Activated gamma-delta T cell treated with anti-CD3 and anti-CD28 coated beads, Interleukin-2, amount 50 U/mL, for 16 hours (primary cell): ENCODE results near the gene RAD51B.
"Not testable (repeated sequence)": the region's sequence is repeated elsewhere in the genome, so short reads cannot be mapped to it uniquely, and the experiment has no call there.

ENCODE experiments used
- DNase-seq: peaks from one replicate; pipeline ENCODE4 v3.0.0-alpha.2; 2020; ENCODE audit warnings: low read depth

Gene RAD51B

GRCh38 chr14:68081489-68081888, 261.9 kb downstream of the RAD51B start:
- no peak for DNase-seq

- DNase-seq, result no peak
These were observed 263.2 kb downstream of the RAD51B start for GRCh38 chr14:68082698-68083291.

- no peak for DNase-seq
These were observed 264.7 kb downstream of the RAD51B start for GRCh38 chr14:68084256-68084655.

GRCh38 chr14:68085742-68086141, 266.2 kb downstream of the RAD51B start:
- no peak for DNase-seq

GRCh38 chr14:68088451-68088854, 268.9 kb downstream of the RAD51B start:
- DNase-seq, result no peak

- DNase-seq, result no peak
These were observed 269.7 kb downstream of the RAD51B start for GRCh38 chr14:68089146-68089731.

GRCh38 chr14:68094158-68094557, 274.6 kb downstream of the RAD51B start:
- DNase-seq, result no peak

- no peak for DNase-seq
These were observed 275.2 kb downstream of the RAD51B start for GRCh38 chr14:68094752-68095151.

GRCh38 chr14:68097727-68098126, 278.1 kb downstream of the RAD51B start:
- no peak for DNase-seq

GRCh38 chr14:68098834-68099233, 279.3 kb downstream of the RAD51B start:
- DNase-seq, result no peak

- no peak for DNase-seq
These were observed 280.0 kb downstream of the RAD51B start for GRCh38 chr14:68099495-68100045.

- not testable (repeated sequence) for DNase-seq
These were observed 282.2 kb downstream of the RAD51B start for GRCh38 chr14:68101715-68102301.

- DNase-seq, result no peak
These were observed 284.3 kb downstream of the RAD51B start for GRCh38 chr14:68103853-68104252.

- no peak for DNase-seq
These were observed 284.9 kb downstream of the RAD51B start for GRCh38 chr14:68104518-68104917.

GRCh38 chr14:68105816-68106215, 286.2 kb downstream of the RAD51B start:
- no peak for DNase-seq

- no peak for DNase-seq
These were observed 286.9 kb downstream of the RAD51B start for GRCh38 chr14:68106456-68106855.

GRCh38 chr14:68106905-68107304, 287.3 kb downstream of the RAD51B start:
- DNase-seq, result no peak

- DNase-seq, result no peak
These were observed 289.7 kb downstream of the RAD51B start for GRCh38 chr14:68109132-68109900.

- DNase-seq, result no peak
These were observed 291.7 kb downstream of the RAD51B start for GRCh38 chr14:68111097-68111852.

GRCh38 chr14:68111853-68112270, 292.3 kb downstream of the RAD51B start:
- no peak for DNase-seq

- no peak for DNase-seq
These were observed 292.9 kb downstream of the RAD51B start for GRCh38 chr14:68112442-68112841.
